GM18861 (cell line): ENCODE data around the gene ZFP14.
"Not testable (repeated sequence)": the region's sequence is repeated elsewhere in the genome, so short reads cannot be mapped to it uniquely, and the experiment has no call there.

Experiments used
- ATAC-seq: cut with Tn5 transposase; IDR thresholded peaks from one replicate; pipeline ENCODE4 v1.9.1; 2021; ENCODE audit not compliant: unreplicated experiment

Gene ZFP14

DNA sequence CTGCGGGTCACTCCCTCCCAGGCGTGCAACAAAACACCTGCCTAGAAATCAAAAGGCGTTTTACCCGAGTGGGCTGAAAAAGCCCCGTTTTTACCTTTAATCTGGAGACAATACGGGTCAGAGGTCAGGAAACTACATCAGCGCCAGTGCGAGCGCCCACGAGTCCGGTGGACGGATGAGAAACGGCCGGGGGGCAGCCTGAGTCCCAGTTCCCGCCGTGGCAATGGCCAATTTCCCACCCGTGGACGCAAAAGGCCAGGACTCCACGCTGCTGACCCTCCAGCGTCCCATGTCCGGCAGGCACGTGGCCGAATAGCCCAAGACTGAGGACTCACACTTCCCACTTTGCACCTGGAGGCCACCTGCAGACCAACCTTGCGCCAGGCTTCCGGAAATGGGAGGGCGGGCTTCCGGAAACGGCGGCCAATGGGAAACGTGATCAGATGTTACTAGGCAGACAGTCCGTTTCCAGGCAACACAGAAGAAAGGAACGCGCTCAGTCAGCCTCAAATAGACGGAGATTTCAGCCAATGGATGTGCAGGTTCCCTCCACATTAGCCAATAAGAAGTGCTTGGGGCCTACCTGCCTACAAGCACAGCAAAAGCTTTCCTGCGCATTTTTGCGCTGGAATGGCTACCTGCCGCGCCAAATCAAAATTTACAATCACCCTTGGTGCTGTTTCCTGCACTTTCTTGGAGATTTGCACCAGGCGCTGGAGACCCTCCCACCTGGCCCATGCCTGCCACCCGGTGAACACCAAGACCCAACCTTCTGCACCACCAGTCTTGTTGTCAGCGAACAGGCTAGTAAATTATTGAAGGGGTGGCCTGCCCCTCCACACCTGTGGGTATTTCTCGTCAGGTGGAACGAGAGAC, 47.4 kb downstream of the ZFP14 start:
- ATAC-seq, result no peak

GRCh38 chr19:36330216-36330615, 48.8 kb downstream of the ZFP14 start:
- ATAC-seq, result no peak

DNA sequence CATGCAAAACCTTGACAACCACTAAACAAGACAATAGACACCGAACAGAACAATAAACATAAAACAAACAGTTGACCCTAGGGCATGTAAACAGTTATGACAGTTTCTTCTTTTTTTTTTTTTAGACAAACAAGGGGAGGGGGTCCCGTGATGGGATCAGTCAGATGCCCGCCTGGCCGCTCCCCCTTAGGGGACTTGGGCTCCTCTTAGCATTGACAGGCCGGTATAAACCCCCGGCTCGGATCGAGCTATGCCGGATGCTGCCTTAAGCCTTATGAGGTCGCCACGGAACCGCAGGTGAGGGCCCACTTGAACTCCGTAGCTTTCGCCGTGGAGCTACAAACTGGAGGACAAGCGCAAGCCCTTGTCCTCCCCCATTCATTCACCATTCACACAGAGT, 49.5 kb downstream of the ZFP14 start:
- ATAC-seq, result not testable (repeated sequence)

DNA sequence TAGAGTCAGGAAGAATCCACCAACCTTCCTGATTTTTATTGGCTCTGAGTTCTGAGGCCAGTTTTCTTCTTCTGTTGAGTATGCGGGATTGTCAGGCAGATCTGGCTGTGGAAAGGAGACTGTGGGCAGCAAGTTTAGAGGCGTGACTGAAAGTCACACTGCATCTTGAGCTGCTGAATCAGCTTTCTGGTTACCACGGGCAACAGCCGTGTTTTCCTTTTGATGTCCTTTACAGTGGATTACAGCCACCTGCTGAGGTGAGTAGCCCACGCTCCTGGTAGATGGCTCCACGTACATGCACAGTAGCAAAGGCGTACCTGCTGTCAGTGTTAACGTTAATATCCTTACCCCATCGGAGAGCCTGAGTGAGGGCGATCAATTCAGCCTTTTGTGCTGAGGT, 52.4 kb downstream of the ZFP14 start:
- ATAC-seq, result not testable (repeated sequence)

GRCh38 chr19:36315164-36315563, 63.8 kb downstream of the ZFP14 start:
- not testable (repeated sequence) for ATAC-seq

GRCh38 chr19:36314053-36314452, 64.9 kb downstream of the ZFP14 start:
- not testable (repeated sequence) for ATAC-seq

DNA sequence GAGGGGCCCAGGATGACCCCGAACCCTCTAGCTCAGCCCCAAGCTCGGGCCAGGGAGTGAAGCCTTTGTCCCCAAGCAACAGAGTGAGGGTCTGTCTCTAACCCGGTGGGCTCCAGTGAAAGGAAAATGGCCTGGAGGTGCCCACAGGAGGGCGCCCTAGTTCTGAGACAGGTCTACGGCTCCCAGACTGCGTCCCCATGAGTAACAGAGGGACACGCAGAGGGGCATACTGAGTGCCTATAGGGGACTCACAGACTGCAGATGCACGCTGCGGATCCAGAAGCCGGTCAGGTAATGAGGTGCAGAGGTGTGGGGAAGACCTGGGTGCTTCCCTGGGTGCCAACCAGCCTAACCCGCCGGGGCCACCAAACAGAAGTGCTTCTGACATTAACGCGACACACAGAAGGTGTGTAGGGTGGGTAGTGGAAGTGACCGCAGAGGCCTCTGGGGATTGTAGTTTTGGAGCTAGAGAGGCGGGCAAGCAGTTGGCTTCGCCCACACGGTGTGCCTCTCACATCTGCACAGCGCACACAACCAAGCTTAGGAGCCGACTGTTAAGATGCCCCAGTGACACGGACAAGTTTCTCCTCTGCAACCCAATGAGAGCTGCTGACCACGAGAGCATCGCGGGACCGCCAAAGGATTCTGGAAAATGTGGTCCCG, 67.8 kb downstream of the ZFP14 start:
- ATAC-seq, result not testable (repeated sequence)

DNA sequence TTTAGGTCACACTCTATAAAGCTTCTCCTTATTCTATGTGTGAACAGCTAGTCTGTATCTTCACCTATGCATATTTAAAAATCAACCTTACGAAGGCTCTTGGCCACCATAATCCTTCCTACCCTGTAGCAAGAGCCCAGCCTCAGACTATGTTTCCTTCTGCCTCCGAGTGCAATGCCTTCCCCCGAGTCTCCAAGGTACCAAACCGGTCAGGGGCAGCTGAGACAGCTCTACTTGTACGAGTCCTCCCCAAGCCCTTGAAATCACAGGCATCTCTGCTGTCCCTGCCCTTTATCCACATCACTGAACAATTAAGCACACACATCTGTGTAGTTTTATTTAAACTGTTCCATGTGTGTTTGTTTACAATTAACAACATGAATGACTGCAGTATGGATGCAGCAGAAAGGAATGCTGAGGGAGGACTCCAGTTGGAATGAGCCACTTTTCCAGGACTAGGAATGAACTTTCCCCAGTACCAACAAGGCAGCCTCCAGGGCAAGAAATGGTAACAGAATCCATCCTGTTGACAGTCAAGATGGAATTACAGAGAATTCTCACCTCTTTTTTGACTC, 68.5 kb downstream of the ZFP14 start:
- ATAC-seq, result not testable (repeated sequence)

GRCh38 chr19:36309759-36310158, 69.2 kb downstream of the ZFP14 start:
- not testable (repeated sequence) for ATAC-seq

- not testable (repeated sequence) for ATAC-seq
These were observed 69.7 kb downstream of the ZFP14 start for GRCh38 chr19:36309309-36309708.

DNA sequence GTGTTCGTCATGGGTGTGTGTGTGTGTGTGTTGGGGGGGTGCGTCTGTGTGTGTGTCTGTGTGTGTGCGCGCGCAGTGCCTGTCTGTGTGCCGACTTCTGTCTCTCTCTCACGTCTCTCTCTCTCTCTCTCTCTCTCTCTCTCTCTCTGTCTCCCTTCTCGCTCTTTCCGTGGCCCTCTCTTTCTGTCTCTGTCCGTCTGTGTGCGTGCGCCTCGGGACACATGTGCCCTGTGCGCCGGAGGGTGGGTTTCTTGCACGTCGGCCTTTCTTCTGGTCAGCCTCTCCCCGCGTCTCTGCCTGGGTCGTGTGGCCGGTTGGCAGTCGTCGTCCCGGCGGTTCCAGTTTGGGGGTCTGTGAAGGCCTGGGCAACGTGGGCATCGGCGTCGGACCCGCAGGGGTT, 86.7 kb downstream of the ZFP14 start:
- ATAC-seq, result not testable (repeated sequence)
